ENCODE data around the gene CDK5.
A peak's percentile ranks its signal among the peaks of the same experiment; 100 is the strongest.
"Not testable (repeated sequence)": the region's sequence is repeated elsewhere in the genome, so short reads cannot be mapped to it uniquely, and the experiment has no call there.

Gene CDK5

GRCh38 chr7:151032936-151033863 is 24.5 kb downstream of the CDK5 start:
- no peak for DNase-seq

DNA sequence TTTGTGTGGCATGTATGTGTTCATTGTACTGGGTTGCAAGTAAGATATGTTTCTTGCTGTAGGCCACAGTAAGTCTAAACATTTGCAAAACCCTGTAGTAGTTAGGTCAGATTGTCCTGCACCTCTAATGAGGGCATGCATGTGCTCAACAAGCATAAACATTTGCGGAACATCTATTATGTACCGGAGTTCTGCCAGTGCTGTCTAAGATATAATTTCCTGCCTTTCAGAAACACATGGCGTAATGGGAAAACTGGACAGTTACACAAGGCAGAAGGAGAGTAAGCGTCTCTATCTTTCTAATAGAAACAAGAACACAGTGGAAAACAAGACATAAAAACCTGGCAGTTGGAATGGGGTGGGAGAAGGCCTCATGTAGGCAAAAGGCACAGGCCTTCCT is 26.7 kb downstream of the CDK5 start:
- DNase-seq, result no peak

- no peak for DNase-seq
Observed at GRCh38 chr7:151028948-151029501, 28.7 kb downstream of the CDK5 start.

GRCh38 chr7:151028131-151028947 is 29.4 kb downstream of the CDK5 start, which contains the start of gene ABCB8:
Gene ABCB8 (plus strand): TSS chr7:151028450. CDS start chr7:151028516, 66 bp downstream.
- peak; percentile 99 for DNase-seq

- DNase-seq, result not testable (repeated sequence)
Observed at GRCh38 chr7:151027728-151028130, 30.0 kb downstream of the CDK5 start.

DNA sequence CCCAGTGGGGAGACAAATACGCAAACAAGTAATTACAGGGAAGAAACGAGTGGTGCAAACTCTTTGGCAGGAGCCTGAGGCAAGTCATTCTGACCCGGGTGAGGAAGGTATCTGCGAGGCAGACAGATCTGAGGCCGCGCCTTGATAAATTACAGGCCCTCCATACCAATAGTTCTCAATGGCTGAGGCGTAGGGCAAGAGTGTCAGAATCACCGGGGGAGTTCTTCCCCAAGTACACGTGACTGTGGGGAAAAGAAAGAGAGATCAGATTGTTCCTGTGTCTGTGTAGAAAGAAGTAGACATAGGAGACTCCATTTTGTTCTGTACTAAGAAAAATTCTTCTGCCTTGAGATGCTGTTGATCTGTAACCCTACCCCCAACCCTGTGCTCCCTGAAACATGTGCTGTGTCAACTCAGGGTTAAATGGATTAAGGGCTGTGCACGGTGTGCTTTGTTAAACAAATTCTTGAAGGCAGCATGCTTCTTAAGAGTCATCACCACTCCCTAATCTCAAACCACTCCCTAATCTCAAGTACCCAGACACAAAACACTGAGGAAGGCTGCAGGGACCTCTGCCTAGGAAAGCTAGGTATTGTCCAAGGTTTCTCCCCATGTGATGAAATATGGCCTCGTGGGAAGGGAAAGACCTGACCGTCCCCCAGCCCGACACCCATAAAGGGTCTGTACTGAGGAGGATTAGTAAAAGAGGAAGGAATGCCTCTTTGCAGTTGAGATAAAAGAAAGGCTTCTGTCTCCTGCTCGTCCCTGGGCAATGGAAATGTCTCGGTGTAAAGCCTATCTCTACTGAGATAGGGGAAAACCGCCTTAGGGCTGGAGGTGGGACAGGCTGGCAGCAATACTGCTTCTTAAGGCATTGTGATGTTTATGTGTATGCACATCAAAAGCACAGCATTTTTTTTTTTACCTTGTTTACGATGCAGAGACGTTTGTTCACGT is 30.6 kb downstream of the CDK5 start:
- DNase-seq, result not testable (repeated sequence)

DNA sequence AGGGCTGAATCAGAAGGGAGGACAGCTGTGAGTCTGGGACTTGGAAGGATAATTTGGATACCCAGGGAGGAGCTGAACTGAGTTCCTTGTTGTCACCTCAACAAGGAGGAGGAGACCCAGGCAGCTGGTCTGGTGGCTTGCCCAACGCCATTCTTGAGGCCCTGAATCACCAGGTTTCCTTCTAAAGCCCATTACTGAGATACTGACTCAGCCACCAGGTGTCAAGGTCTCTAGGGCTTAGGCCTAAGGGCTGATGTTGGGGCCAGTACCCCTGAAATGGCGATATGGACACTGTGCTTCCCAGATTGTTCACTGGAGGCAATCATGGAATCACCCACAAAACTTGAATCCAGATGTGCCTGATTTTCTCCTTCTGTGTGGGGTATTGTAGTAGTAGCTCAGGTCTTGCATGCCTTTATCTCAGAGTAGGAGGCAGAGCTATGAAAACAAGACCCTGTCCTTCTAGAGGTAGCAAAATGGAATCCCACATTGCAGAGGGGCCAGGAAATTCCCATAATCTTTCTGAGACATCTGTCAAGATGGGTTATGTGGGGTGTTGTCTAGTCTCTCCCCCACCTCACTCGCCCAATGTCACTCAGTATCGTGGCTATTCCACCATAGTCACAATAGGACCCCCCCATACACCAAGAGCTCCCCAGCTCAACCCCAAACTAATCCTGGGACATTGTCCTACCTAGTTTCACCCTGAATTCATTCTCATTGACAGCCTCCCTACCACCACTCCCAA is 31.6 kb downstream of the CDK5 start:
- DNase-seq, result no peak

DNA sequence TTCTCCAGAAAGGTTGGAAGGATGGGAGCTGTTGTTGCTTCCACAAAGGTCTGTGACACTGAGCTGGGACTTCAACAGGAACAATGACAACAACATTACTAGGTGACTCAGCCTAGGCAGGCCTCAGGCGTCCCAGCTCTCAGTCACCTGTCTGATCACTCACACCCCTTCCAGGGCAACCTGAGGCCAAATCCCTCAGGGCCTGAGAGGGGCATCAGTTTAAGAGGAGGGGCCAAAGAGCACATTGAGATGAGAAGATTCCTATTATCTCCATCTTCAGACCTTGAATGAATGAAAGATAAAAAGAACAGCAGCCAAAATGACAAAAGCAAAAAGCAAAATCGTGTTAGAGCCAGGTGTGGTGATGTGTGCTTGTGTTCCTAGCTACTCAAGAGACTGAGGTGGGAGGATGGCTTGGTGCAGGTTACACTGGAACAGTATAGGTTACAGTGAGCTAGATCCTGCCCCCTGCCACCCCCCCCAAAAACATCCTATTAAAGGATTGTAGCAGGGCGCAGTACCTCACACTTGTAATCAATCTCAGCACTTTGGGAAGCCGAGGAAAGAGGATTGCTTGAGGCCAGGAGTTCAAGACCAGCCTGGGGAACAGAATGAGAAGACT is 33.2 kb downstream of the CDK5 start, which contains the start of gene ATG9B:
Gene ATG9B (minus strand): TSS at position 60 of the 622 bp plus-strand sequence. CDS start 71 bp downstream, outside the sequence.
- no peak for DNase-seq

GRCh38 chr7:151023232-151023631 is 34.5 kb downstream of the CDK5 start:
- no peak for DNase-seq

DNA sequence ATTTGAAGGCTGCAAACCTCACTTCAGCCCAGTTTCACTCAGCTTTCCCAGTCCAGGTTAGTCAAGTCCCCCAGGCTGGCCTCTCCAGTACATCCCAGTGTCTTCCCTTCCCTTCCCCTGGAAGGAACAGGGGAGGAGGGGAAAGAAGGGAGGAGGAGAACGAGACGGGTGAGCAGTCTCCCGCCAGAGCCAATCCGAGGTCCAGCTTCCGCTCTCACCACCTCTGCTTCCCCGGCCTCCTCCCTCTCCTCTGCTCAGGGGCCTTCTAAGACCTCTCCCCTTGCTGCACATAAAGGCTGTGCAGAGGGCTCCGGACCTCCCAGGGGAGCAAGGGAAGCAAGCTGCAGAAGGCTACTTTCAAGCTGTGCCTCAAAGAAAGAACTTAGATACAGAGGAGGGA is 37.5 kb downstream of the CDK5 start:
- no peak for DNase-seq

- DNase-seq, result no peak
Observed at GRCh38 chr7:151019130-151019447, 38.6 kb downstream of the CDK5 start.

- DNase-seq, result peak; percentile 32
Observed at GRCh38 chr7:151018421-151019129, 39.1 kb downstream of the CDK5 start.

DNA sequence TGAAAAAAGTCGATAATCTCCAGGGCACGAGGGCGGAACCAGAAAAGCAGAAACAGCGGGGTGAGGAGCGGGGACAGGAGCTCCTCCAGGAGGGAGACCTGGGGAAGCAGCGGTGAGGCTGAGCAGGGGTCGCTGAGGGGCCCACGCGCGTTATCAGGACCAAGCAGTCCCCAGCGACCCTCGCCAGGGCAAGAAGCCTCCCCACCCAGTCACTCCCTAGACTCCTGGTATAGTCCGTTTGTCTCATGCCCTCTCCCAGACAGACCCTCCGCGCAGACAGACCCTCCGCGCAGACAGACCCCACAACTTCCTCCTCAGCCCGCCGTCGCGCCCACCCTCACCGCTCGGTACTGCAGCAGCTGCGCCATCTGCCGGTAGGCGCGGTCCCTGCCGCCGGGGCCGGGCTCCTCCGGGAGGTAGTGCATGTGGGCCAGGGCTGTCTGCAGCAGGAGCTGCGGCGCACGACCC is 39.7 kb downstream of the CDK5 start:
- DNase-seq, result peak; percentile 77

GRCh38 chr7:151017370-151017952 is 40.2 kb downstream of the CDK5 start:
- DNase-seq, result no peak

- DNase-seq, result no peak
Observed at GRCh38 chr7:151016942-151017341, 40.8 kb downstream of the CDK5 start.

DNA sequence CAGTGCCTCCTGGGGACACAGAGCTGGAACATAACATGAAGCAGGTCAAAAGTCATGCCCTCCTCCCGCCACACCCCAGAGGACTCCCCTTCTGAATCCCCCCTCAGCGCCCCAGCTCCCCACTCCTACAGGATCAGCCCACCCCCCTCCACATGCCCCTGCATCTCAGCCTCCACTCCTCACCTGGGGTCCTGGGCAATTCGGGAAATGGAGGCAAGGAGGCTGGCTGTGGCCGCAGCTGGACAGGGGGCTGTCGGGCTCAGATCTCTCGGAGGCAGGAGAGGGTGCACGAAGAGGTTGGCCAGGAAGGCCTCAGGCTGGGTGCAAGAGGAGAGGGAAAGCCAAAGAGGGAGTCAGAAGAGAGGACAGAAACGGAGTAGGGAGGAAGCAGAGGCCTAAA is 41.2 kb downstream of the CDK5 start:
- DNase-seq, result no peak

GRCh38 chr7:151015967-151016366 is 41.7 kb downstream of the CDK5 start:
- no peak for DNase-seq

DNA sequence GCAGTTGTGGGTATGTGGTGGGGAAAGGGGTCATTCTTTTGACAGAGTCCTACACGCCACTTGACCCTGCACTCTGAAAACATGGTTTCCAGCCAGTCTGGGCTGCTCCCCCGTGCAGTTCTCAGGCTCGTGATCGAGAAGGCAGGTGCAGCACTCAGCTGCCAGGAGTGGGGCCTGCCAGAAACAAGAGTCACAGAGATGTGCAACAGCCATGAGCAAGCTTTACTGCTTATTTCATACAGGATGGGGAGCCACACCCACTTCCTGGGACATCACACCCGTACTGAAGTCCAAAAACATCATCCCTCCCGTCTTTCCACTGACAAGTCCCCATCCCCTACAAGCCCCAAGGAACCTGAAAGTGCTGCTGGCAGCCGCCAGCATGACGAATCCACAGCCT is 42.7 kb downstream of the CDK5 start:
- peak; percentile 44 for DNase-seq

GRCh38 chr7:151013733-151014497 is 43.8 kb downstream of the CDK5 start:
- peak; percentile 98 for DNase-seq

All from CD4-positive, alpha-beta T cell treated with Interleukin-15 for 1 hour (primary cell).